Stimulated activated CD8-positive, alpha-beta memory T cell treated with anti-CD3 and anti-CD28 coated beads, Interleukin-4, amount 100 ng/mL, for 48 hours (primary cell): ENCODE results near the gene SPDYE6.
"Not testable (repeated sequence)": the region's sequence is repeated elsewhere in the genome, so short reads cannot be mapped to it uniquely, and the experiment has no call there.

Experiments
- DNase-seq: peaks from one replicate; pipeline ENCODE4 v3.0.0-alpha.2; 2020

Gene SPDYE6

GRCh38 chr7:102313997-102314780, 42.1 kb downstream of the SPDYE6 start:
- DNase-seq: no peak

- no peak for DNase-seq
Observed at GRCh38 chr7:102312317-102312716, 43.9 kb downstream of the SPDYE6 start.

- no peak for DNase-seq
Observed at GRCh38 chr7:102310414-102310815, 45.8 kb downstream of the SPDYE6 start.

GRCh38 chr7:102306916-102307677, 49.1 kb downstream of the SPDYE6 start:
- DNase-seq: peak; percentile 55

GRCh38 chr7:102305414-102306268, 50.6 kb downstream of the SPDYE6 start:
- no peak for DNase-seq

GRCh38 chr7:102304668-102305067, 51.6 kb downstream of the SPDYE6 start:
- DNase-seq: no peak

- no peak for DNase-seq
Observed at GRCh38 chr7:102303669-102304422, 52.4 kb downstream of the SPDYE6 start.

- DNase-seq: no peak
Observed at GRCh38 chr7:102302025-102302424, 54.2 kb downstream of the SPDYE6 start.

GRCh38 chr7:102301367-102301766, 54.9 kb downstream of the SPDYE6 start:
- not testable (repeated sequence) for DNase-seq

- DNase-seq: no peak
Observed at GRCh38 chr7:102300643-102301221, 55.5 kb downstream of the SPDYE6 start.

- no peak for DNase-seq
Observed at GRCh38 chr7:102297487-102298218, 58.6 kb downstream of the SPDYE6 start.

- DNase-seq: no peak
Observed at GRCh38 chr7:102296514-102296913, 59.7 kb downstream of the SPDYE6 start.

- DNase-seq: no peak
Observed at GRCh38 chr7:102296179-102296438, 60.1 kb downstream of the SPDYE6 start.
